SU-DHL-6 (cell line): ENCODE measurements around the gene TDP1.
"Not testable (repeated sequence)": the region's sequence is repeated elsewhere in the genome, so short reads cannot be mapped to it uniquely, and the experiment has no call there.

ENCODE experiments used
- H2AFZ ChIP-seq: fragments of 200-600 bp; sonication (generic); 2 replicates; pipeline ENCODE4 v1.6.1; 2014; ENCODE audit warnings: low read depth, mild to moderate bottlenecking, moderate library complexity, mixed read lengths, antibody characterized with exemption, low read length; ENCODE audit not compliant: severe bottlenecking
- H3F3A ChIP-seq: fragments of 200-600 bp; shearing (Covaris generic); 2 replicates; pipeline ENCODE4 v1.6.0; 2016; ENCODE audit warnings: antibody characterized with exemption, mild to moderate bottlenecking; ENCODE audit not compliant: insufficient read depth
- H3K27ac ChIP-seq: fragments of 200-600 bp; sonication (generic); 2 replicates; pipeline ENCODE4 v1.5.1; 2016; ENCODE audit warnings: low read depth, mild to moderate bottlenecking, low read length, moderate library complexity, mixed read lengths
- H3K27me3 ChIP-seq: fragments of 200-600 bp; sonication (generic), shearing (Covaris generic); 2 replicates; pipeline ENCODE4 v1.6.0; 2014; ENCODE audit warnings: mild to moderate bottlenecking, low read length
- H3K36me3 ChIP-seq: fragments of 200-600 bp; sonication (generic); 2 replicates; pipeline ENCODE4 v1.6.1; 2014; ENCODE audit warnings: mild to moderate bottlenecking, low read length, mixed read lengths
- H3K4me2 ChIP-seq: fragments of 300-600, 200-600 bp; shearing (Covaris generic), sonication (generic); 2 replicates; pipeline ENCODE4 v1.6.0; 2014; ENCODE audit warnings: low read length, low read depth, mild to moderate bottlenecking; ENCODE audit not compliant: poor library complexity, severe bottlenecking
- H3K4me3 ChIP-seq: fragments of 200-600 bp; sonication (generic); 2 replicates; pipeline ENCODE4 v1.5.1; 2014; ENCODE audit warnings: antibody characterized with exemption, low read length, mild to moderate bottlenecking, mixed read lengths; ENCODE audit not compliant: insufficient read depth, poor library complexity, severe bottlenecking
- H3K79me2 ChIP-seq: fragments of 200-600 bp; sonication (generic); 2 replicates; pipeline ENCODE4 v1.6.1; 2014; ENCODE audit warnings: mild to moderate bottlenecking, low read length, moderate library complexity; ENCODE audit not compliant: insufficient read depth
- H3K9ac ChIP-seq: fragments of 200-600 bp; sonication (generic); 2 replicates; pipeline ENCODE4 v1.7.0; 2014; ENCODE audit warnings: mild to moderate bottlenecking, low read length
- H3K9me2 ChIP-seq: fragments of 200-600 bp; sonication (generic); replicated peaks from 2 replicates; pipeline ENCODE4 v1.6.1; 2014; ENCODE audit warnings: low read length; ENCODE audit not compliant: insufficient read depth
- H3K9me3 ChIP-seq: fragments of 200-600 bp; sonication (generic); 2 replicates; pipeline ENCODE4 v1.6.1; 2014; ENCODE audit warnings: low read length, mixed read lengths; ENCODE audit not compliant: insufficient read depth
- H4K20me1 ChIP-seq: fragments of 200-600 bp; sonication (generic); 2 replicates; pipeline ENCODE4 v1.6.1; 2014; ENCODE audit warnings: low read depth, mild to moderate bottlenecking, antibody characterized with exemption, low read length, moderate library complexity, mixed read lengths
- CTCF ChIP-seq: fragments of 200-600 bp; sonication (generic); IDR thresholded peaks from one replicate; pipeline ENCODE4 v1.5.1; 2017; ENCODE audit warnings: antibody characterized with exemption, mild to moderate bottlenecking, low read length, moderate library complexity; ENCODE audit not compliant: insufficient read depth, poor library complexity, severe bottlenecking
- EZH2phosphoT487 ChIP-seq: fragments of 200-600 bp; sonication (generic), shearing (Covaris generic); conservative IDR thresholded peaks from 2 replicates; pipeline ENCODE4 v1.6.1; 2018; ENCODE audit warnings: mild to moderate bottlenecking, antibody characterized with exemption, low read length, moderate library complexity, mixed read lengths

TDP1 gene

GRCh38 chr14:90019824-90020523, 64.2 kb downstream of the TDP1 start:
- Histone ChIP-seq H3F3A (no peaks in the 10 kb centered on the region), H3K4me2 (no peak overlapping the region), H3K9me2 (no peaks in the 10 kb centered on the region), H3K79me2 (no peaks in the 10 kb centered on the region), H2AFZ (no peak overlapping the region), H3K36me3 (no peaks in the 10 kb centered on the region), H3K9ac (no peak overlapping the region), H3K27ac (no peak overlapping the region), H3K4me3 (no peak overlapping the region), H3K27me3 (no peaks in the 10 kb centered on the region), H3K9me3 (no peaks in the 10 kb centered on the region), H4K20me1 (no peaks in the 10 kb centered on the region)
- TF ChIP-seq EZH2phosphoT487: no peak

- Histone ChIP-seq H3K27ac (no peak overlapping the region), H3K9me2 (no peaks in the 10 kb centered on the region), H4K20me1 (no peaks in the 10 kb centered on the region), H3K4me2 (no peak overlapping the region), H3K36me3 (no peaks in the 10 kb centered on the region), H3K9me3 (no peaks in the 10 kb centered on the region), H3K4me3 (no peak overlapping the region), H3K9ac (no peak overlapping the region), H3K27me3 (no peaks in the 10 kb centered on the region), H2AFZ (no peak overlapping the region), H3F3A (no peaks in the 10 kb centered on the region), H3K79me2 (no peaks in the 10 kb centered on the region)
- TF ChIP-seq CTCF (no peak), EZH2phosphoT487 (no peak)
Measured at GRCh38 chr14:90023176-90023896, 67.6 kb downstream of the TDP1 start.

- no peak overlapping the region for H3K27ac ChIP-seq
- H3K4me2 ChIP-seq: no peak overlapping the region
- H3F3A ChIP-seq: no peaks in the 10 kb centered on the region
- no peaks in the 10 kb centered on the region for H3K36me3 ChIP-seq
- no peaks in the 10 kb centered on the region for H3K79me2 ChIP-seq
- H3K9me2 ChIP-seq: no peaks in the 10 kb centered on the region
- H3K4me3 ChIP-seq: no peak overlapping the region
- no peak overlapping the region for H2AFZ ChIP-seq
- no peaks in the 10 kb centered on the region for H4K20me1 ChIP-seq
- TF ChIP-seq CTCF (no peak), EZH2phosphoT487 (no peak)
- no peak overlapping the region for H3K9ac ChIP-seq
- no peaks in the 10 kb centered on the region for H3K27me3 ChIP-seq
- no peaks in the 10 kb centered on the region for H3K9me3 ChIP-seq
Measured at GRCh38 chr14:90024910-90025309, 69.2 kb downstream of the TDP1 start.

- not testable (repeated sequence) for H3F3A ChIP-seq, H3K27me3 ChIP-seq, H3K36me3 ChIP-seq, H4K20me1 ChIP-seq, H3K9ac ChIP-seq, H3K4me2 ChIP-seq, H3K27ac ChIP-seq, H3K4me3 ChIP-seq, H3K9me2 ChIP-seq, H2AFZ ChIP-seq, H3K79me2 ChIP-seq, H3K9me3 ChIP-seq
Measured at GRCh38 chr14:90026608-90027007, 70.9 kb downstream of the TDP1 start.
